OCI-LY1 (cell line): ENCODE data around the gene BTBD1.

Experiments
- EZH2 ChIP-seq: fragments of 200-600 bp; sonication (generic), shearing (Covaris generic); IDR thresholded peaks from 2 replicates; pipeline ENCODE4 v1.8.0; 2017; ENCODE audit warnings: borderline replicate concordance, mixed run types, mild to moderate bottlenecking, antibody characterized with exemption, low read length, moderate library complexity, mixed read lengths
- TF ChIP-seq, protein P1 (sequence below): fragments of 200-600 bp; sonication (generic), shearing (Covaris generic); IDR thresholded peaks from 2 replicates; pipeline ENCODE4 v1.5.1; 2017; ENCODE audit warnings: mild to moderate bottlenecking, antibody characterized with exemption, low read length, moderate library complexity, mixed read lengths

DNA sequence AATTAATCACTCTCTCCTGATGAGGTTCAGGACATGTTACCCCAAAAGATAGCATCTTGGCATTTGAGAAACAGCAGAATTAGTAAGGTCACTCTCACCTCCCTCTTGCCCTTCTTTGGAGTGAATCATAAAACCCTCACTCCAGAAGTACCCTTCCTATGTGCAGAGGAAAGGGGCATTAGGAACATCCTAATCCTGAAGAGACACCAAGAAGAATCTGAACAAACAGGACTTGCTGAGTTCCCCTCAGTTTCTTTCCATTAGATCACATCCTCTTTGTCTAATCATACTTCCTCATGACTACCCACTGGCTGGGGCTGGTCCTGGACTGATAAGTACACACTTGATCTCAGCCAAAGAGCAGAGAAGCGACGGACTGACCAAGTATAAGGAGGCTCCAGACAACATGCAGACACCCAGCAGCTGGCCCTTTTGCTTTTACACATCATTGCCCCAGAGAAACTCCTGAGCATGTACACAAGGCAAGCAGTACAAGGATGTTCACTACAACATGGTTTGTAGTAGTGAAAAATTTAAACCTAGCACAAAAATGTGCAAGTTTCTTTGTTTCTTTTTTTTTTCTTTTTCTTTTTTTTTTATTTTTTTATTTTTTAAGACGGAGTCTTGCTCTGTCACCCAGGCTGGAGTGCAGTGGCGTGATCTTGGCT, 25.4 kb upstream of the BTBD1 start:
- no peak for TF ChIP-seq EZH2
- TF ChIP-seq, protein P1, sequence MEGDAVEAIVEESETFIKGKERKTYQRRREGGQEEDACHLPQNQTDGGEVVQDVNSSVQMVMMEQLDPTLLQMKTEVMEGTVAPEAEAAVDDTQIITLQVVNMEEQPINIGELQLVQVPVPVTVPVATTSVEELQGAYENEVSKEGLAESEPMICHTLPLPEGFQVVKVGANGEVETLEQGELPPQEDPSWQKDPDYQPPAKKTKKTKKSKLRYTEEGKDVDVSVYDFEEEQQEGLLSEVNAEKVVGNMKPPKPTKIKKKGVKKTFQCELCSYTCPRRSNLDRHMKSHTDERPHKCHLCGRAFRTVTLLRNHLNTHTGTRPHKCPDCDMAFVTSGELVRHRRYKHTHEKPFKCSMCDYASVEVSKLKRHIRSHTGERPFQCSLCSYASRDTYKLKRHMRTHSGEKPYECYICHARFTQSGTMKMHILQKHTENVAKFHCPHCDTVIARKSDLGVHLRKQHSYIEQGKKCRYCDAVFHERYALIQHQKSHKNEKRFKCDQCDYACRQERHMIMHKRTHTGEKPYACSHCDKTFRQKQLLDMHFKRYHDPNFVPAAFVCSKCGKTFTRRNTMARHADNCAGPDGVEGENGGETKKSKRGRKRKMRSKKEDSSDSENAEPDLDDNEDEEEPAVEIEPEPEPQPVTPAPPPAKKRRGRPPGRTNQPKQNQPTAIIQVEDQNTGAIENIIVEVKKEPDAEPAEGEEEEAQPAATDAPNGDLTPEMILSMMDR: no peak
